ENCODE measurements around the gene TGFBR3L. TPM values are rescaled to one million over a fixed set of nuclear protein-coding genes. Genes with fewer than 3 reads are reported as not detected.

TGFBR3L gene
- total RNA-seq, 1 experiment from 2014 or later = 4.1 TPM

DNA sequence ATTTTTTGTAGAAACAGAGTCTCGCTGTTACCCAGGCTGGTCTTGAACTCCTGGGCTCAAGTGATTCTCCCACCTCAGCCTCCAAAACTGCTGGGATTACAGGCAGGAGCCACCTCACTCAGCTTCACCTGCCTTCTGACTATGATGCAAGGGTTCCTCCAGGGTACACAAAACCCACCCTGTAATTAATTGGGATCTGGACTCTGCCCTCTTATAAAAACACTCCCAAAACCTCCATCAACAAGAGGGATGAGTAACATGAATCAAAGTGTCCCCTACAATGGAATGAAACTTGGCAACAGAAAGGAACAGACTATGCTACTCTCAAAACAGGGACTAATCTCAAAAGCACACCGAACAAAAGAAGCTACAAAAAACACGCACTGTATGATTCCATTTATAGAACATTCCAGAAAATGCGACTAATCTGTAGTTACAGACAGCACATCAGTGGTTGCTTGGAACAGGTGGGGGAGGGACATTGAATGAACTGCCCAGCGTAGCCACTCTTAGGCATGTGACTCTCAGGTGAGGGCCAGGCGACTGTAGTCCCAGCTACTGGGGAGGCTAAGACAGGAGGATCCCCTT lies 37.3 kb upstream of the TGFBR3L start:
- Mint-ChIP-seq H3K4me1 (peaks cover 3% of the 10 kb centered on the region; the same call in 1 of the 2 replicates), H3K4me3 (no peak overlapping the region), H3K36me3 (no peaks in the 10 kb centered on the region), H3K9me3 (peaks cover 6% of the 10 kb centered on the region), H3K27ac (no peak overlapping the region), H3K27me3 (ENCODE audit: low read depth) (peaks cover 37% of the 10 kb centered on the region)
- POLR2A ChIA-PET = no interaction called here
- CTCF ChIA-PET = interaction anchor here (1.4 to 3.4 kb wide), 3 partner anchors 14 to 309 kb away, joined by 5 to 19 read pairs (median 6); no protein-coding TSS in a partner anchor
- TF ChIP-seq GTF2I (CRISPR knock-in tag; conservative IDR thresholded peaks at IDR 0.05) = no peak
- no peak for TF ChIP-seq SOX15 (CRISPR knock-in tag; IDR thresholded peaks at IDR 0.05)
- no peak for TF ChIP-seq ZNF423 (CRISPR knock-in tag; IDR thresholded peaks at IDR 0.05)
- TF ChIP-seq, protein P1, sequence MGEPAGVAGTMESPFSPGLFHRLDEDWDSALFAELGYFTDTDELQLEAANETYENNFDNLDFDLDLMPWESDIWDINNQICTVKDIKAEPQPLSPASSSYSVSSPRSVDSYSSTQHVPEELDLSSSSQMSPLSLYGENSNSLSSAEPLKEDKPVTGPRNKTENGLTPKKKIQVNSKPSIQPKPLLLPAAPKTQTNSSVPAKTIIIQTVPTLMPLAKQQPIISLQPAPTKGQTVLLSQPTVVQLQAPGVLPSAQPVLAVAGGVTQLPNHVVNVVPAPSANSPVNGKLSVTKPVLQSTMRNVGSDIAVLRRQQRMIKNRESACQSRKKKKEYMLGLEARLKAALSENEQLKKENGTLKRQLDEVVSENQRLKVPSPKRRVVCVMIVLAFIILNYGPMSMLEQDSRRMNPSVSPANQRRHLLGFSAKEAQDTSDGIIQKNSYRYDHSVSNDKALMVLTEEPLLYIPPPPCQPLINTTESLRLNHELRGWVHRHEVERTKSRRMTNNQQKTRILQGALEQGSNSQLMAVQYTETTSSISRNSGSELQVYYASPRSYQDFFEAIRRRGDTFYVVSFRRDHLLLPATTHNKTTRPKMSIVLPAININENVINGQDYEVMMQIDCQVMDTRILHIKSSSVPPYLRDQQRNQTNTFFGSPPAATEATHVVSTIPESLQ (CRISPR knock-in tag; IDR thresholded peaks at IDR 0.05) = no peak
- no peak for DNase-seq (ENCODE audit: low spot score)
- no peak for ATAC-seq

DNA sequence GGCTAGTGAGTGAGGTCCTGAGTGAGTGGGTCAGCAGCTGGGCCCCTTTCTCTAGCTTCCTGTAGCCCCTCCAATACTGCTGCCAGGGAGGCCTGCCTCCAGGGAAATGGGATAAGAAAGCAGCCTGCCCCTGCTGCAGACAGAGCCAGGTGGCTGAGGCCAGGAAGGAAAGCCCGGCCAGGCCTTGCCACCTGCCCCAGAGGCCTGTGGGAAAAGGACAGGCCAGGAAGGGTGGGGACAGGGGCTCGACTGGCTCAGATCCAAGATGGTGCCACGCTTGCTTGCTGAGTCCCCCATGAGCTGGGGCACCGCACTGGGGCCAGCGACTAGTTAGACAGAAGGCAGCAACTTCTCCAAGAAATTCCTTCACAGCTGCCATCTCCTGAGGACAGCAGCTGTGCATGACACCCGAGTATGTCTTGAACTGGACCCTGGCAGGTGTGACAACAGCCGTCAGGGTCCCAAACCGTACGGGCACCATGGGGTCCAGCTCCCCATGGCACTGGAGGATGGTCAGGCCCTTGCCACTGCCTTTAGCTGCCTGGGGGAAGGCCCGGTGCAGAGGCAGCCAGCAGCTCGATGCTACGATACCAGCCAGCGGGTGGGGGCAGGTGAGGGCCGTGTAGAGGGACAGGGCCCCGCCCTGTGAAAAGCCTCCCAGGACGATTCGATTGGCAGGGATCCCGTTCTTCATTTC lies 35.4 kb upstream of the TGFBR3L start:
- Mint-ChIP-seq H3K9me3 (peaks cover 6% of the 10 kb centered on the region), H3K27me3 (ENCODE audit: low read depth) (peaks cover 26% of the 10 kb centered on the region), H3K4me3 (no peak overlapping the region), H3K27ac (no peak overlapping the region; the same call in 1 of the 2 replicates), H3K4me1 (no peaks in the 10 kb centered on the region; the same call in 1 of the 2 replicates), H3K36me3 (no peaks in the 10 kb centered on the region)
- ChIA-PET CTCF (interaction anchor here (0.6 to 1.4 kb wide), 6 partner anchors 10 to 173 kb away, joined by 3 to 9 read pairs (median 4); partner anchors contain the start of gene MAP2K7), POLR2A (no interaction called here)
- no peak for DNase-seq (ENCODE audit: low spot score)
- TF ChIP-seq, protein P1 (CRISPR knock-in tag; IDR thresholded peaks at IDR 0.05) = no peak
- TF ChIP-seq, protein P2, sequence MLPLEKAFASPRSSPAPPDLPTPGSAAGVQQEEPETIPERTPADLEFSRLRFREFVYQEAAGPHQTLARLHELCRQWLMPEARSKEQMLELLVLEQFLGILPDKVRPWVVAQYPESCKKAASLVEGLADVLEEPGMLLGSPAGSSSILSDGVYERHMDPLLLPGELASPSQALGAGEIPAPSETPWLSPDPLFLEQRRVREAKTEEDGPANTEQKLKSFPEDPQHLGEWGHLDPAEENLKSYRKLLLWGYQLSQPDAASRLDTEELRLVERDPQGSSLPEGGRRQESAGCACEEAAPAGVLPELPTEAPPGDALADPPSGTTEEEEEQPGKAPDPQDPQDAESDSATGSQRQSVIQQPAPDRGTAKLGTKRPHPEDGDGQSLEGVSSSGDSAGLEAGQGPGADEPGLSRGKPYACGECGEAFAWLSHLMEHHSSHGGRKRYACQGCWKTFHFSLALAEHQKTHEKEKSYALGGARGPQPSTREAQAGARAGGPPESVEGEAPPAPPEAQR (CRISPR knock-in tag; IDR thresholded peaks at IDR 0.05) = no peak
- no peak for TF ChIP-seq ZBTB21 (CRISPR knock-in tag; IDR thresholded peaks at IDR 0.05; ENCODE audit: borderline replicate concordance)
- TF ChIP-seq, protein P3, sequence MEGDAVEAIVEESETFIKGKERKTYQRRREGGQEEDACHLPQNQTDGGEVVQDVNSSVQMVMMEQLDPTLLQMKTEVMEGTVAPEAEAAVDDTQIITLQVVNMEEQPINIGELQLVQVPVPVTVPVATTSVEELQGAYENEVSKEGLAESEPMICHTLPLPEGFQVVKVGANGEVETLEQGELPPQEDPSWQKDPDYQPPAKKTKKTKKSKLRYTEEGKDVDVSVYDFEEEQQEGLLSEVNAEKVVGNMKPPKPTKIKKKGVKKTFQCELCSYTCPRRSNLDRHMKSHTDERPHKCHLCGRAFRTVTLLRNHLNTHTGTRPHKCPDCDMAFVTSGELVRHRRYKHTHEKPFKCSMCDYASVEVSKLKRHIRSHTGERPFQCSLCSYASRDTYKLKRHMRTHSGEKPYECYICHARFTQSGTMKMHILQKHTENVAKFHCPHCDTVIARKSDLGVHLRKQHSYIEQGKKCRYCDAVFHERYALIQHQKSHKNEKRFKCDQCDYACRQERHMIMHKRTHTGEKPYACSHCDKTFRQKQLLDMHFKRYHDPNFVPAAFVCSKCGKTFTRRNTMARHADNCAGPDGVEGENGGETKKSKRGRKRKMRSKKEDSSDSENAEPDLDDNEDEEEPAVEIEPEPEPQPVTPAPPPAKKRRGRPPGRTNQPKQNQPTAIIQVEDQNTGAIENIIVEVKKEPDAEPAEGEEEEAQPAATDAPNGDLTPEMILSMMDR (IDR thresholded peaks at IDR 0.05) = no peak
- no peak for TF ChIP-seq ZNF121 (CRISPR knock-in tag; IDR thresholded peaks at IDR 0.05)
- TF ChIP-seq NFYB (CRISPR knock-in tag; conservative IDR thresholded peaks at IDR 0.05; ENCODE audit: low read depth) = no peak
- TF ChIP-seq NR3C1 (CRISPR knock-in tag; conservative IDR thresholded peaks at IDR 0.05; ENCODE audit: low read depth) = no peak
- no peak for TF ChIP-seq FOXJ3 (CRISPR knock-in tag; IDR thresholded peaks at IDR 0.05; ENCODE audit: borderline replicate concordance)
- TF ChIP-seq NR2C2 (CRISPR knock-in tag; IDR thresholded peaks at IDR 0.05) = no peak
- no peak for TF ChIP-seq TEAD1 (CRISPR knock-in tag; IDR thresholded peaks at IDR 0.05)
- no peak for TF ChIP-seq ZNF138 (CRISPR knock-in tag; conservative IDR thresholded peaks at IDR 0.05)
- no peak for TF ChIP-seq MYBL2 (CRISPR knock-in tag; IDR thresholded peaks at IDR 0.05)
- no peak for TF ChIP-seq ZNF396 (CRISPR knock-in tag; IDR thresholded peaks at IDR 0.05; ENCODE audit: borderline replicate concordance)
- TF ChIP-seq CBFB (CRISPR knock-in tag; IDR thresholded peaks at IDR 0.05; ENCODE audit: low read depth) = no peak
- TF ChIP-seq, protein P4, sequence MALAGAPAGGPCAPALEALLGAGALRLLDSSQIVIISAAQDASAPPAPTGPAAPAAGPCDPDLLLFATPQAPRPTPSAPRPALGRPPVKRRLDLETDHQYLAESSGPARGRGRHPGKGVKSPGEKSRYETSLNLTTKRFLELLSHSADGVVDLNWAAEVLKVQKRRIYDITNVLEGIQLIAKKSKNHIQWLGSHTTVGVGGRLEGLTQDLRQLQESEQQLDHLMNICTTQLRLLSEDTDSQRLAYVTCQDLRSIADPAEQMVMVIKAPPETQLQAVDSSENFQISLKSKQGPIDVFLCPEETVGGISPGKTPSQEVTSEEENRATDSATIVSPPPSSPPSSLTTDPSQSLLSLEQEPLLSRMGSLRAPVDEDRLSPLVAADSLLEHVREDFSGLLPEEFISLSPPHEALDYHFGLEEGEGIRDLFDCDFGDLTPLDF (CRISPR knock-in tag; IDR thresholded peaks at IDR 0.05) = no peak
- TF ChIP-seq, protein P5, sequence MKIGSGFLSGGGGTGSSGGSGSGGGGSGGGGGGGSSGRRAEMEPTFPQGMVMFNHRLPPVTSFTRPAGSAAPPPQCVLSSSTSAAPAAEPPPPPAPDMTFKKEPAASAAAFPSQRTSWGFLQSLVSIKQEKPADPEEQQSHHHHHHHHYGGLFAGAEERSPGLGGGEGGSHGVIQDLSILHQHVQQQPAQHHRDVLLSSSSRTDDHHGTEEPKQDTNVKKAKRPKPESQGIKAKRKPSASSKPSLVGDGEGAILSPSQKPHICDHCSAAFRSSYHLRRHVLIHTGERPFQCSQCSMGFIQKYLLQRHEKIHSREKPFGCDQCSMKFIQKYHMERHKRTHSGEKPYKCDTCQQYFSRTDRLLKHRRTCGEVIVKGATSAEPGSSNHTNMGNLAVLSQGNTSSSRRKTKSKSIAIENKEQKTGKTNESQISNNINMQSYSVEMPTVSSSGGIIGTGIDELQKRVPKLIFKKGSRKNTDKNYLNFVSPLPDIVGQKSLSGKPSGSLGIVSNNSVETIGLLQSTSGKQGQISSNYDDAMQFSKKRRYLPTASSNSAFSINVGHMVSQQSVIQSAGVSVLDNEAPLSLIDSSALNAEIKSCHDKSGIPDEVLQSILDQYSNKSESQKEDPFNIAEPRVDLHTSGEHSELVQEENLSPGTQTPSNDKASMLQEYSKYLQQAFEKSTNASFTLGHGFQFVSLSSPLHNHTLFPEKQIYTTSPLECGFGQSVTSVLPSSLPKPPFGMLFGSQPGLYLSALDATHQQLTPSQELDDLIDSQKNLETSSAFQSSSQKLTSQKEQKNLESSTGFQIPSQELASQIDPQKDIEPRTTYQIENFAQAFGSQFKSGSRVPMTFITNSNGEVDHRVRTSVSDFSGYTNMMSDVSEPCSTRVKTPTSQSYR (CRISPR knock-in tag; IDR thresholded peaks at IDR 0.05) = no peak
- TF ChIP-seq EMX1 (CRISPR knock-in tag; IDR thresholded peaks at IDR 0.05) = no peak
- no peak for TF ChIP-seq ATF1 (CRISPR knock-in tag; IDR thresholded peaks at IDR 0.05)
- no peak for ATAC-seq
